ENCODE data around the gene ECT2L.

The ECT2L gene

GRCh38 chr6:138945354-138945753 lies 149.5 kb downstream of the ECT2L start:
- 0 out of 2 replicates have a peak, but pooled peaks cover 9% of the 10 kb centered on the region for H3K36me3 ChIP-seq (ENCODE audit: low read length)
- H4K20me1 ChIP-seq (ENCODE audit: low read depth, low read length): no peaks in the 10 kb centered on the region
- TF ChIP-seq EZH2phosphoT487 (conservative IDR thresholded peaks at IDR 0.05; ENCODE audit: low read length) (no peak), CTCF (IDR thresholded peaks at IDR 0.05; ENCODE audit: insufficient read depth, low read length, poor library complexity, severe bottlenecking) (no peak)
- no peaks in the 10 kb centered on the region for H3K9me3 ChIP-seq (ENCODE audit: insufficient read depth, low read length)
- H2AFZ ChIP-seq (ENCODE audit: low read depth, low read length, severe bottlenecking): no peak overlapping the region
- H3K79me2 ChIP-seq (ENCODE audit: insufficient read depth, low read length): no peaks in the 10 kb centered on the region; the same call in 1 of the 2 replicates
- no peak overlapping the region for H3K9ac ChIP-seq (ENCODE audit: low read length)
- H3K27ac ChIP-seq (ENCODE audit: low read depth, low read length): no peak overlapping the region
- H3F3A ChIP-seq (ENCODE audit: insufficient read depth): no peaks in the 10 kb centered on the region
- no peaks in the 10 kb centered on the region for H3K9me2 ChIP-seq (replicated peaks; ENCODE audit: insufficient read depth, low read length)
- no peak overlapping the region for H3K4me2 ChIP-seq (ENCODE audit: low read depth, low read length, poor library complexity, severe bottlenecking)
- no peak overlapping the region for H3K4me3 ChIP-seq (ENCODE audit: insufficient read depth, low read length, poor library complexity, severe bottlenecking)
- no peaks in the 10 kb centered on the region for H3K27me3 ChIP-seq (ENCODE audit: low read length)

- Histone ChIP-seq H3K36me3 (ENCODE audit: low read length) (0 out of 2 replicates have a peak, but pooled peaks cover 9% of the 10 kb centered on the region), H3F3A (ENCODE audit: insufficient read depth) (no peaks in the 10 kb centered on the region), H3K9ac (ENCODE audit: low read length) (no peak overlapping the region), H2AFZ (ENCODE audit: low read depth, low read length, severe bottlenecking) (no peak overlapping the region), H3K27me3 (ENCODE audit: low read length) (no peaks in the 10 kb centered on the region), H3K79me2 (ENCODE audit: insufficient read depth, low read length) (no peaks in the 10 kb centered on the region; the same call in 1 of the 2 replicates), H3K9me3 (ENCODE audit: insufficient read depth, low read length) (no peaks in the 10 kb centered on the region), H3K27ac (ENCODE audit: low read depth, low read length) (no peak overlapping the region), H4K20me1 (ENCODE audit: low read depth, low read length) (peaks cover 4% of the 10 kb centered on the region; the same call in 1 of the 2 replicates), H3K4me3 (ENCODE audit: insufficient read depth, low read length, poor library complexity, severe bottlenecking) (no peak overlapping the region), H3K4me2 (ENCODE audit: low read depth, low read length, poor library complexity, severe bottlenecking) (no peak overlapping the region), H3K9me2 (replicated peaks; ENCODE audit: insufficient read depth, low read length) (no peaks in the 10 kb centered on the region)
- no peak for TF ChIP-seq CTCF (IDR thresholded peaks at IDR 0.05; ENCODE audit: insufficient read depth, low read length, poor library complexity, severe bottlenecking)
- TF ChIP-seq EZH2phosphoT487 (conservative IDR thresholded peaks at IDR 0.05; ENCODE audit: low read length): no peak
Measured at GRCh38 chr6:138948004-138948403, 152.1 kb downstream of the ECT2L start.

- H3K4me3 ChIP-seq (ENCODE audit: insufficient read depth, low read length, poor library complexity, severe bottlenecking): no peak overlapping the region
- H4K20me1 ChIP-seq (ENCODE audit: low read depth, low read length): peaks cover 4% of the 10 kb centered on the region; the same call in 1 of the 2 replicates
- 0 out of 2 replicates have a peak, but pooled peaks cover 5% of the 10 kb centered on the region for H3K36me3 ChIP-seq (ENCODE audit: low read length)
- H3K9ac ChIP-seq (ENCODE audit: low read length): no peak overlapping the region
- no peak overlapping the region for H3K4me2 ChIP-seq (ENCODE audit: low read depth, low read length, poor library complexity, severe bottlenecking)
- H3K9me3 ChIP-seq (ENCODE audit: insufficient read depth, low read length): no peaks in the 10 kb centered on the region
- H3K79me2 ChIP-seq (ENCODE audit: insufficient read depth, low read length): no peaks in the 10 kb centered on the region; the same call in 1 of the 2 replicates
- no peaks in the 10 kb centered on the region for H3K9me2 ChIP-seq (replicated peaks; ENCODE audit: insufficient read depth, low read length)
- no peaks in the 10 kb centered on the region for H3K27me3 ChIP-seq (ENCODE audit: low read length)
- H2AFZ ChIP-seq (ENCODE audit: low read depth, low read length, severe bottlenecking): no peak overlapping the region
- H3F3A ChIP-seq (ENCODE audit: insufficient read depth): no peaks in the 10 kb centered on the region
- TF ChIP-seq EZH2phosphoT487 (conservative IDR thresholded peaks at IDR 0.05; ENCODE audit: low read length) (no peak), CTCF (IDR thresholded peaks at IDR 0.05; ENCODE audit: insufficient read depth, low read length, poor library complexity, severe bottlenecking) (no peak)
- H3K27ac ChIP-seq (ENCODE audit: low read depth, low read length): no peak overlapping the region
Measured at GRCh38 chr6:138948546-138949179, 152.8 kb downstream of the ECT2L start.
